WTC11 (cell line): ENCODE data around the gene TEKT3. TPM values are rescaled to one million over a fixed set of nuclear protein-coding genes. Genes with fewer than 3 reads are reported as not detected.

ENCODE experiments used
- ATAC-seq: fragments of 200-7000 bp; cut with Tn5 transposase; 2 replicates; pipeline ENCODE4 v1.10.0; 2021; ENCODE audit warnings: mild to moderate bottlenecking, moderate library complexity
- CTCF ChIA-PET: fragments of 300-600 bp; sonication (Branson Sonifier 250); formaldehyde crosslinking; loops from one replicate; lab custom pipeline; 2021; ENCODE audit warnings: antibody characterized with exemption; lab: Charles Lee
- POLR2A ChIA-PET: fragments of 350-600 bp; sonication (Branson Sonifier 250); formaldehyde crosslinking; loops from one replicate; lab custom pipeline; 2021; ENCODE audit warnings: antibody characterized with exemption; lab: Charles Lee
- DNase-seq: peaks from one replicate; pipeline ENCODE4 v3.0.0; 2021; ENCODE audit warnings: low spot score
- H3K27ac Mint-ChIP-seq: 2 replicates; pipeline ENCODE4 v1.8.0; 2021; ENCODE audit warnings: mixed read lengths
- H3K27me3 Mint-ChIP-seq: 2 replicates; pipeline ENCODE4 v1.8.0; 2021; ENCODE audit warnings: low read depth, mild to moderate bottlenecking, moderate library complexity, mixed read lengths
- H3K36me3 Mint-ChIP-seq: 2 replicates; pipeline ENCODE4 v1.8.0; 2021; ENCODE audit warnings: mixed read lengths
- H3K4me1 Mint-ChIP-seq: 2 replicates; pipeline ENCODE4 v1.8.0; 2022; ENCODE audit warnings: mixed read lengths
- H3K4me3 Mint-ChIP-seq: 2 replicates; pipeline ENCODE4 v1.8.0; 2021; ENCODE audit warnings: mild to moderate bottlenecking, moderate library complexity, mixed read lengths
- H3K9me3 Mint-ChIP-seq: 2 replicates; pipeline ENCODE4 v1.8.0; 2021; ENCODE audit warnings: mixed read lengths
- ATF2 ChIP-seq: sonication (generic); formaldehyde crosslinking; IDR thresholded peaks from 2 replicates; pipeline ENCODE4 v1.8.1; 2022; ENCODE audit warnings: low read depth, missing genetic modification reagents, borderline replicate concordance
- ATF3 ChIP-seq: sonication (generic); formaldehyde crosslinking; conservative IDR thresholded peaks from 2 replicates; pipeline ENCODE4 v1.8.1; 2022; ENCODE audit warnings: mild to moderate bottlenecking, missing genetic modification reagents
- EMX1 ChIP-seq: fragments of 250-450 bp; sonication (Bioruptor Pico); IDR thresholded peaks from 2 replicates; pipeline ENCODE4 v1.8.0; 2021; ENCODE audit warnings: mild to moderate bottlenecking
- FOXJ3 ChIP-seq: sonication (generic); formaldehyde crosslinking; IDR thresholded peaks from 2 replicates; pipeline ENCODE4 v1.9.0; 2021; ENCODE audit warnings: missing genetic modification reagents, mild to moderate bottlenecking, borderline replicate concordance
- GTF2I ChIP-seq: fragments of 250-450 bp; sonication (Bioruptor Pico); conservative IDR thresholded peaks from 2 replicates; pipeline ENCODE4 v1.4.0; 2021; ENCODE audit warnings: mild to moderate bottlenecking
- MXD4 ChIP-seq: fragments of 250-450 bp; sonication (Bioruptor Pico); IDR thresholded peaks from 2 replicates; pipeline ENCODE4 v1.8.0; 2021; ENCODE audit warnings: mild to moderate bottlenecking, moderate library complexity, borderline replicate concordance
- NFE2L1 ChIP-seq: sonication (generic); formaldehyde crosslinking; IDR thresholded peaks from 2 replicates; pipeline ENCODE4 v1.8.1; 2023; ENCODE audit warnings: missing genetic modification reagents
- NR1H2 ChIP-seq: sonication (generic); formaldehyde crosslinking; IDR thresholded peaks from 2 replicates; pipeline ENCODE4 v1.9.0; 2021; ENCODE audit warnings: mild to moderate bottlenecking, moderate library complexity, missing genetic modification reagents
- PRDM15 ChIP-seq: sonication (generic); formaldehyde crosslinking; IDR thresholded peaks from 2 replicates; pipeline ENCODE4 v1.8.0; 2022; ENCODE audit warnings: missing genetic modification reagents
- PREB ChIP-seq: sonication (generic); formaldehyde crosslinking; IDR thresholded peaks from 2 replicates; pipeline ENCODE4 v1.8.1; 2022; ENCODE audit warnings: mild to moderate bottlenecking, missing genetic modification reagents, moderate library complexity, borderline replicate concordance
- RELA ChIP-seq: sonication (generic); formaldehyde crosslinking; IDR thresholded peaks from 2 replicates; pipeline ENCODE4 v1.8.1; 2022; ENCODE audit warnings: missing genetic modification reagents, mild to moderate bottlenecking, borderline replicate concordance
- SP1 ChIP-seq: sonication (generic); formaldehyde crosslinking; conservative IDR thresholded peaks from 2 replicates; pipeline ENCODE4 v1.8.1; 2022; ENCODE audit warnings: missing genetic modification reagents
- TEAD4 ChIP-seq: sonication (generic); formaldehyde crosslinking; IDR thresholded peaks from 2 replicates; pipeline ENCODE4 v1.8.0; 2022; ENCODE audit warnings: mild to moderate bottlenecking, missing genetic modification reagents
- TP53 ChIP-seq: sonication (generic); formaldehyde crosslinking; IDR thresholded peaks from 2 replicates; pipeline ENCODE4 v1.8.1; 2023; ENCODE audit warnings: mild to moderate bottlenecking, missing genetic modification reagents
- ZNF416 ChIP-seq: fragments of 250-450 bp; sonication (Bioruptor Pico); IDR thresholded peaks from 2 replicates; pipeline ENCODE4 v1.9.0; 2021; ENCODE audit warnings: mild to moderate bottlenecking, inconsistent platforms
- ZNF423 ChIP-seq: fragments of 250-450 bp; sonication (Bioruptor Pico); IDR thresholded peaks from 2 replicates; pipeline ENCODE4 v2.1.2; 2022; ENCODE audit warnings: mild to moderate bottlenecking, moderate library complexity
- total RNA-seq: library from RNA; stranded (reverse); gene quantifications from 3 replicates; pipeline ENCODE4 v1.2.3, GENCODE V29; 2021
- TF ChIP-seq, protein P1 (sequence below): sonication (generic); formaldehyde crosslinking; IDR thresholded peaks from 2 replicates; pipeline ENCODE4 v1.8.0; 2022; ENCODE audit warnings: mild to moderate bottlenecking, missing genetic modification reagents
- TF ChIP-seq, protein P2 (sequence below): sonication (generic); formaldehyde crosslinking; IDR thresholded peaks from 2 replicates; pipeline ENCODE4 v1.8.1; 2023; ENCODE audit warnings: mild to moderate bottlenecking, missing genetic modification reagents
- TF ChIP-seq, protein P3 (sequence below): sonication (generic); formaldehyde crosslinking; IDR thresholded peaks from 2 replicates; pipeline ENCODE4 v1.8.1; 2023; ENCODE audit warnings: mild to moderate bottlenecking, missing genetic modification reagents

The TEKT3 gene
- total RNA-seq, 1 experiment from 2014 or later = 3.1 TPM

GRCh38 chr17:15377200-15377599 lies 35.8 kb upstream of the TEKT3 start:
- DNase-seq (no peak), ATAC-seq (no peak)
- ChIA-PET POLR2A (no interaction called here), CTCF (interaction anchor here (0.7 to 0.8 kb wide), 2 partner anchors 116 to 120 kb away, joined by 3 read pairs; no protein-coding TSS in a partner anchor)
- Mint-ChIP-seq H3K27ac (no peak overlapping the region), H3K4me1 (no peaks in the 10 kb centered on the region), H3K9me3 (no peaks in the 10 kb centered on the region), H3K36me3 (no peaks in the 10 kb centered on the region), H3K27me3 (no peaks in the 10 kb centered on the region), H3K4me3 (no peak overlapping the region)
- no peak for TF ChIP-seq NR1H2 (CRISPR knock-in tag)
- TF ChIP-seq ATF2 = no peak
- no peak for TF ChIP-seq MXD4 (CRISPR knock-in tag)
- TF ChIP-seq RELA (CRISPR knock-in tag) = no peak
- TF ChIP-seq, protein P1, sequence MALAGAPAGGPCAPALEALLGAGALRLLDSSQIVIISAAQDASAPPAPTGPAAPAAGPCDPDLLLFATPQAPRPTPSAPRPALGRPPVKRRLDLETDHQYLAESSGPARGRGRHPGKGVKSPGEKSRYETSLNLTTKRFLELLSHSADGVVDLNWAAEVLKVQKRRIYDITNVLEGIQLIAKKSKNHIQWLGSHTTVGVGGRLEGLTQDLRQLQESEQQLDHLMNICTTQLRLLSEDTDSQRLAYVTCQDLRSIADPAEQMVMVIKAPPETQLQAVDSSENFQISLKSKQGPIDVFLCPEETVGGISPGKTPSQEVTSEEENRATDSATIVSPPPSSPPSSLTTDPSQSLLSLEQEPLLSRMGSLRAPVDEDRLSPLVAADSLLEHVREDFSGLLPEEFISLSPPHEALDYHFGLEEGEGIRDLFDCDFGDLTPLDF = no peak
- no peak for TF ChIP-seq SP1 (CRISPR knock-in tag)
- no peak for TF ChIP-seq TP53 (CRISPR knock-in tag)
- no peak for TF ChIP-seq PRDM15
- TF ChIP-seq PREB (CRISPR knock-in tag) = no peak
- no peak for TF ChIP-seq GTF2I (CRISPR knock-in tag)
- TF ChIP-seq NFE2L1 (CRISPR knock-in tag) = no peak
- no peak for TF ChIP-seq EMX1 (CRISPR knock-in tag)

GRCh38 chr17:15371376-15372130 lies 30.2 kb upstream of the TEKT3 start:
- Mint-ChIP-seq H3K36me3 (0 out of 2 replicates have a peak, but pooled peaks cover 3% of the 10 kb centered on the region), H3K27ac (no peak overlapping the region), H3K9me3 (peaks cover 3% of the 10 kb centered on the region), H3K4me1 (peaks cover 4% of the 10 kb centered on the region), H3K27me3 (peaks cover 3% of the 10 kb centered on the region; the same call in 1 of the 2 replicates), H3K4me3 (no peak overlapping the region)
- TF ChIP-seq ZNF423 (CRISPR knock-in tag) (no peak), TEAD4 (no peak), FOXJ3 (CRISPR knock-in tag) (no peak)
- ATAC-seq (no peak), DNase-seq (no peak)
- CTCF ChIA-PET = no interaction called here
- POLR2A ChIA-PET = no interaction called here

DNA sequence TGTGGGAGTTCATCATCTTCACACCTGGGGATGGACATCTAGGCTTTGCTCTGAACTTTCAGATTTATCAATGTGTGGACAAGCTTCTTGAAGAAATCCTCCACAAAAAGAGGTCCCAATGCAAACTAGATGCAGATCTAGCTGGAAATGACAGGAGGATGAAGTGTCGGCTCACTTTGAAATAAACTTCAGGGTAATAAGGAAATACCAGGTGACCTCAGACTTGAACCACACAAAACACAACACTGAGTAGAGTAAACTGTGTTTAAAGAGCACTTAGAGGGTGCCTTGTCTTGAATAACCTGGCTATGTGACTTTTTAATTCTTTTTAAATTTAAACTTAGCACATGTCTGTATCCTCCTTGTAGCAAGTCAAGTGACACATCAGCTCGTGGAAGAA lies 27.2 kb upstream of the TEKT3 start:
- Mint-ChIP-seq H3K27me3 (peaks cover 3% of the 10 kb centered on the region; the same call in 1 of the 2 replicates), H3K27ac (no peak overlapping the region), H3K36me3 (0 out of 2 replicates have a peak, but pooled peaks cover 3% of the 10 kb centered on the region), H3K4me3 (no peak overlapping the region), H3K9me3 (peaks cover 12% of the 10 kb centered on the region), H3K4me1 (peaks cover 4% of the 10 kb centered on the region)
- no peak for ATAC-seq
- no peak for DNase-seq
- POLR2A ChIA-PET = no interaction called here
- CTCF ChIA-PET = interaction anchor here (0.8 kb wide), 1 partner anchor 134 kb away, joined by 3 read pairs; no protein-coding TSS in a partner anchor
- TF ChIP-seq, protein P2, sequence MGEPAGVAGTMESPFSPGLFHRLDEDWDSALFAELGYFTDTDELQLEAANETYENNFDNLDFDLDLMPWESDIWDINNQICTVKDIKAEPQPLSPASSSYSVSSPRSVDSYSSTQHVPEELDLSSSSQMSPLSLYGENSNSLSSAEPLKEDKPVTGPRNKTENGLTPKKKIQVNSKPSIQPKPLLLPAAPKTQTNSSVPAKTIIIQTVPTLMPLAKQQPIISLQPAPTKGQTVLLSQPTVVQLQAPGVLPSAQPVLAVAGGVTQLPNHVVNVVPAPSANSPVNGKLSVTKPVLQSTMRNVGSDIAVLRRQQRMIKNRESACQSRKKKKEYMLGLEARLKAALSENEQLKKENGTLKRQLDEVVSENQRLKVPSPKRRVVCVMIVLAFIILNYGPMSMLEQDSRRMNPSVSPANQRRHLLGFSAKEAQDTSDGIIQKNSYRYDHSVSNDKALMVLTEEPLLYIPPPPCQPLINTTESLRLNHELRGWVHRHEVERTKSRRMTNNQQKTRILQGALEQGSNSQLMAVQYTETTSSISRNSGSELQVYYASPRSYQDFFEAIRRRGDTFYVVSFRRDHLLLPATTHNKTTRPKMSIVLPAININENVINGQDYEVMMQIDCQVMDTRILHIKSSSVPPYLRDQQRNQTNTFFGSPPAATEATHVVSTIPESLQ = no peak
- TF ChIP-seq ZNF416 (CRISPR knock-in tag) (no peak), ZNF423 (CRISPR knock-in tag) (no peak), ATF3 (CRISPR knock-in tag) (no peak)
- TF ChIP-seq, protein P3, sequence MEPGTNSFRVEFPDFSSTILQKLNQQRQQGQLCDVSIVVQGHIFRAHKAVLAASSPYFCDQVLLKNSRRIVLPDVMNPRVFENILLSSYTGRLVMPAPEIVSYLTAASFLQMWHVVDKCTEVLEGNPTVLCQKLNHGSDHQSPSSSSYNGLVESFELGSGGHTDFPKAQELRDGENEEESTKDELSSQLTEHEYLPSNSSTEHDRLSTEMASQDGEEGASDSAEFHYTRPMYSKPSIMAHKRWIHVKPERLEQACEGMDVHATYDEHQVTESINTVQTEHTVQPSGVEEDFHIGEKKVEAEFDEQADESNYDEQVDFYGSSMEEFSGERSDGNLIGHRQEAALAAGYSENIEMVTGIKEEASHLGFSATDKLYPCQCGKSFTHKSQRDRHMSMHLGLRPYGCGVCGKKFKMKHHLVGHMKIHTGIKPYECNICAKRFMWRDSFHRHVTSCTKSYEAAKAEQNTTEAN (CRISPR knock-in tag) = no peak
